Activated CD8-positive, alpha-beta T cell treated with anti-CD3 and anti-CD28 coated beads, Interleukin-2, amount 10 ng/mL, durations not matched to agents 7 days and 5 days (primary cell): ENCODE data around the gene LCT. TPM values are rescaled to one million over a fixed set of nuclear protein-coding genes. Genes with fewer than 3 reads are reported as not detected.

ENCODE experiments used
- ATAC-seq: fragments of 150-1000 bp; cut with Tn5 transposase; one replicate; pipeline ENCODE4 v1.10.0; 2021; ENCODE audit warnings: moderate library complexity
- CTCF ChIA-PET: fragments of 350-600 bp; sonication (Branson Sonifier 250); formaldehyde crosslinking; loops from one replicate; lab custom pipeline; 2021; ENCODE audit warnings: antibody characterized with exemption; lab: Charles Lee
- POLR2A ChIA-PET: fragments of 350-600 bp; sonication (Branson Sonifier 250); formaldehyde crosslinking; loops from one replicate; lab custom pipeline; 2021; ENCODE audit warnings: antibody characterized with exemption; lab: Charles Lee
- DNase-seq: peaks from one replicate; pipeline ENCODE4 v3.0.0-alpha.2; 2020
- H3K27ac Mint-ChIP-seq: one replicate; pipeline ENCODE4 v1.8.0; 2021; ENCODE audit warnings: mild to moderate bottlenecking, mixed read lengths
- H3K27me3 Mint-ChIP-seq: one replicate; pipeline ENCODE4 v1.8.0; 2021; ENCODE audit warnings: low read depth, mixed read lengths
- H3K36me3 Mint-ChIP-seq: one replicate; pipeline ENCODE4 v1.8.0; 2021; ENCODE audit warnings: low read depth, mixed read lengths
- H3K4me1 Mint-ChIP-seq: one replicate; pipeline ENCODE4 v1.8.0; 2021; ENCODE audit warnings: low read depth, mixed read lengths
- H3K4me3 Mint-ChIP-seq: one replicate; pipeline ENCODE4 v1.8.0; 2021; ENCODE audit warnings: mild to moderate bottlenecking, mixed read lengths
- H3K9me3 Mint-ChIP-seq: one replicate; pipeline ENCODE4 v1.8.0; 2022; ENCODE audit warnings: mixed read lengths; ENCODE audit not compliant: insufficient read depth
- total RNA-seq, 2 experiments: library from RNA; stranded (reverse); gene quantifications; one replicate each; pipeline ENCODE4 v1.2.3, GENCODE V29; 2021

Gene LCT
- total RNA-seq, 2 experiments from 2014 or later = 0.18 to 0.34 TPM

GRCh38 chr2:135741395-135742324 lies 95.3 kb downstream of the LCT start, which contains the start of gene UBXN4:
UBXN4 (plus strand) TSS chr2:135741855; CDS start chr2:135741930, 75 bp downstream.
- CTCF ChIA-PET = interaction anchor here (0.7 to 2.4 kb wide), 6 partner anchors 18 to 650 kb away, joined by 3 to 13 read pairs (median 4); no protein-coding TSS in a partner anchor
- H3K9me3 Mint-ChIP-seq = no peaks in the 10 kb centered on the region

GRCh38 chr2:135741043-135741394 lies 96.0 kb downstream of the LCT start:
- Mint-ChIP-seq H3K4me1 (peaks cover 25% of the 10 kb centered on the region), H3K4me3 (peak overlapping the region; percentile 97), H3K27ac (peak overlapping the region; percentile 99), H3K27me3 (no peaks in the 10 kb centered on the region), H3K36me3 (peaks cover 22% of the 10 kb centered on the region), H3K9me3 (no peaks in the 10 kb centered on the region)
- ChIA-PET POLR2A (interaction anchor here (0.7 to 0.8 kb wide), 2 partner anchors 210 to 689 kb away, joined by 3 to 5 read pairs; partner anchors contain the start of genes R3HDM1, RAB3GAP1 and ZRANB3), CTCF (interaction anchor here (1.2 to 1.4 kb wide), 3 partner anchors 19 to 57 kb away, joined by 4 to 9 read pairs (median 5); no protein-coding TSS in a partner anchor)
- DNase-seq = no peak
- no peak for ATAC-seq

More at GRCh38 chr2:135741395-135742324, 95.3 kb downstream of the LCT start, which contains the start of gene UBXN4:
- H3K27me3 Mint-ChIP-seq = no peaks in the 10 kb centered on the region
- peak within 1 kb of the TSS; percentile 97 for H3K4me3 Mint-ChIP-seq
- DNase-seq (peak; percentile 97), ATAC-seq (peak; percentile 94)
- H3K4me1 Mint-ChIP-seq = peaks cover 31% of the 10 kb centered on the region
- peaks cover 28% of the 10 kb centered on the region for H3K36me3 Mint-ChIP-seq
- POLR2A ChIA-PET = interaction anchor here (0.7 to 2.4 kb wide), 5 partner anchors 11 to 690 kb away, joined by 3 to 11 read pairs (median 5); partner anchors contain the start of genes MCM6, R3HDM1, RAB3GAP1 and ZRANB3
- peak within 1 kb of the TSS; percentile 99 for H3K27ac Mint-ChIP-seq

- no peaks in the 10 kb centered on the region for H3K27me3 Mint-ChIP-seq
- H3K4me1 Mint-ChIP-seq = peaks cover 21% of the 10 kb centered on the region
- ATAC-seq (no peak), DNase-seq (no peak)
- no peaks in the 10 kb centered on the region for H3K9me3 Mint-ChIP-seq
- H3K27ac Mint-ChIP-seq = no peak overlapping the region
- CTCF ChIA-PET = interaction anchor here (1.2 to 1.3 kb wide), 2 partner anchors 31 to 58 kb away, joined by 5 to 9 read pairs; no protein-coding TSS in a partner anchor
- POLR2A ChIA-PET = no interaction called here
- peaks cover 17% of the 10 kb centered on the region for H3K36me3 Mint-ChIP-seq
- no peak overlapping the region for H3K4me3 Mint-ChIP-seq
These were observed 96.8 kb downstream of the LCT start for GRCh38 chr2:135740206-135740605.

Other genes starting within 250 kb of the LCT start
- 10 to 100 TPM; 94.1 to 96.2 TPM for gene UBXN4, start 95.3 kb downstream of the LCT start, total RNA-seq
- gene MCM6, start 39.3 kb upstream of the LCT start, total RNA-seq = 100 to 1,000 TPM; 144 to 145 TPM
- gene DARS1, start 148.4 kb upstream of the LCT start, total RNA-seq = 100 to 1,000 TPM; 139 to 148 TPM